Measurements from ENCODE around the gene CFAP45. TPM values are rescaled to one million over a fixed set of nuclear protein-coding genes. Genes with fewer than 3 reads are reported as not detected.

Gene CFAP45
- total RNA-seq, 1 experiment from 2014 or later: 0.48 TPM

GRCh38 chr1:159883134-159883533, 16.8 kb downstream of the CFAP45 start:
- no peak overlapping the region for H3K27ac Mint-ChIP-seq
- CTCF ChIA-PET: interaction anchor here (0.9 to 1.7 kb wide), 3 partner anchors 10 to 85 kb away, joined by 3 to 4 read pairs (median 4); no protein-coding TSS in a partner anchor

More at GRCh38 chr1:159883134-159883533, 16.8 kb downstream of the CFAP45 start:
- Mint-ChIP-seq H3K4me3 (no peak overlapping the region), H3K9me3 (no peaks in the 10 kb centered on the region), H3K4me1 (no peaks in the 10 kb centered on the region), H3K27me3 (ENCODE audit: low read depth) (no peaks in the 10 kb centered on the region), H3K36me3 (no peaks in the 10 kb centered on the region)
- ATAC-seq: no peak
- TF ChIP-seq GABPB1 (CRISPR knock-in tag; IDR thresholded peaks at IDR 0.05) (no peak), ATF6 (CRISPR knock-in tag; IDR thresholded peaks at IDR 0.05) (no peak), SP1 (CRISPR knock-in tag; conservative IDR thresholded peaks at IDR 0.05) (no peak), USF2 (CRISPR knock-in tag; IDR thresholded peaks at IDR 0.05) (no peak), MYBL2 (CRISPR knock-in tag; IDR thresholded peaks at IDR 0.05) (no peak), HMGA2 (CRISPR knock-in tag; IDR thresholded peaks at IDR 0.05) (no peak), HMGXB4 (CRISPR knock-in tag; IDR thresholded peaks at IDR 0.05) (no peak), STAT6 (CRISPR knock-in tag; conservative IDR thresholded peaks at IDR 0.05; ENCODE audit: low read depth) (no peak), ZSCAN18 (CRISPR knock-in tag; IDR thresholded peaks at IDR 0.05) (no peak), ARID4B (CRISPR knock-in tag; IDR thresholded peaks at IDR 0.05; ENCODE audit: borderline replicate concordance) (no peak), ZNF317 (CRISPR knock-in tag; IDR thresholded peaks at IDR 0.05; ENCODE audit: borderline replicate concordance, low read depth) (no peak), CTCF (IDR thresholded peaks at IDR 0.05) (no peak), ATF2 (CRISPR knock-in tag; IDR thresholded peaks at IDR 0.05; ENCODE audit: borderline replicate concordance, low read depth) (no peak), NR1H2 (CRISPR knock-in tag; IDR thresholded peaks at IDR 0.05) (no peak), GRHL2 (CRISPR knock-in tag; IDR thresholded peaks at IDR 0.05; ENCODE audit: insufficient replicate concordance, severe bottlenecking) (no peak), ELF4 (CRISPR knock-in tag; IDR thresholded peaks at IDR 0.05; ENCODE audit: low read depth) (no peak), ZNF396 (CRISPR knock-in tag; IDR thresholded peaks at IDR 0.05; ENCODE audit: borderline replicate concordance) (no peak), ZNF138 (CRISPR knock-in tag; conservative IDR thresholded peaks at IDR 0.05) (no peak)
- POLR2A ChIA-PET: no interaction called here
- no peak for DNase-seq (ENCODE audit: low spot score)
